Activated CD4-positive, alpha-beta T cell treated with anti-CD3 and anti-CD28 coated beads, Interleukin-2, Interleukin-4, amounts not matched to agents 100 ng/mL and 50 ng/mL, durations not matched to agents 16 hours and 8 hours (primary cell): ENCODE data around the gene INPP5D.
"Not testable (repeated sequence)": the region's sequence is repeated elsewhere in the genome, so short reads cannot be mapped to it uniquely, and the experiment has no call there.

ENCODE experiments used
- DNase-seq: peaks from one replicate; pipeline ENCODE4 v3.0.0-alpha.2; 2020; ENCODE audit warnings: low spot score

The INPP5D gene

GRCh38 chr2:233117811-233118647 is 57.9 kb downstream of the INPP5D start:
- no peak for DNase-seq

GRCh38 chr2:233118648-233119000 is 58.5 kb downstream of the INPP5D start:
- no peak for DNase-seq

GRCh38 chr2:233119123-233119522 is 59.0 kb downstream of the INPP5D start:
- no peak for DNase-seq

GRCh38 chr2:233119806-233120205 is 59.7 kb downstream of the INPP5D start:
- no peak for DNase-seq

GRCh38 chr2:233120459-233120858 is 60.3 kb downstream of the INPP5D start:
- DNase-seq, result no peak

- DNase-seq, result no peak
Measured at GRCh38 chr2:233121856-233122255, 61.7 kb downstream of the INPP5D start.

- no peak for DNase-seq
Measured at GRCh38 chr2:233122541-233122940, 62.4 kb downstream of the INPP5D start.

- DNase-seq, result not testable (repeated sequence)
Measured at GRCh38 chr2:233123576-233123975, 63.4 kb downstream of the INPP5D start.

- DNase-seq, result no peak
Measured at GRCh38 chr2:233124421-233125080, 64.4 kb downstream of the INPP5D start.

- no peak for DNase-seq
Measured at GRCh38 chr2:233125455-233126065, 65.4 kb downstream of the INPP5D start.

GRCh38 chr2:233129351-233129978 is 69.3 kb downstream of the INPP5D start:
- DNase-seq, result peak; percentile 6

- DNase-seq, result no peak
Measured at GRCh38 chr2:233130024-233130423, 69.9 kb downstream of the INPP5D start.

- DNase-seq, result no peak
Measured at GRCh38 chr2:233130481-233131020, 70.4 kb downstream of the INPP5D start.

GRCh38 chr2:233131936-233132720 is 72.0 kb downstream of the INPP5D start:
- DNase-seq, result no peak

GRCh38 chr2:233133239-233133638 is 73.1 kb downstream of the INPP5D start:
- DNase-seq, result no peak

- no peak for DNase-seq
Measured at GRCh38 chr2:233135421-233135820, 75.3 kb downstream of the INPP5D start.

GRCh38 chr2:233137040-233137439 is 76.9 kb downstream of the INPP5D start:
- DNase-seq, result no peak

- DNase-seq, result no peak
Measured at GRCh38 chr2:233140077-233140585, 80.0 kb downstream of the INPP5D start.

GRCh38 chr2:233140978-233141377 is 80.8 kb downstream of the INPP5D start:
- DNase-seq, result no peak

GRCh38 chr2:233141901-233142300 is 81.8 kb downstream of the INPP5D start:
- DNase-seq, result no peak

- peak; percentile 24 for DNase-seq
Measured at GRCh38 chr2:233142355-233142897, 82.3 kb downstream of the INPP5D start.
